HG03378 (cell line): Measurements from ENCODE around the gene CYB5R3.
"Not testable (repeated sequence)": the region's sequence is repeated elsewhere in the genome, so short reads cannot be mapped to it uniquely, and the experiment has no call there.

ENCODE experiments used
- ATAC-seq: cut with Tn5 transposase; IDR thresholded peaks from one replicate; pipeline ENCODE4 v1.9.1; 2021; ENCODE audit warnings: mild to moderate bottlenecking, moderate library complexity; ENCODE audit not compliant: unreplicated experiment

The CYB5R3 gene

DNA sequence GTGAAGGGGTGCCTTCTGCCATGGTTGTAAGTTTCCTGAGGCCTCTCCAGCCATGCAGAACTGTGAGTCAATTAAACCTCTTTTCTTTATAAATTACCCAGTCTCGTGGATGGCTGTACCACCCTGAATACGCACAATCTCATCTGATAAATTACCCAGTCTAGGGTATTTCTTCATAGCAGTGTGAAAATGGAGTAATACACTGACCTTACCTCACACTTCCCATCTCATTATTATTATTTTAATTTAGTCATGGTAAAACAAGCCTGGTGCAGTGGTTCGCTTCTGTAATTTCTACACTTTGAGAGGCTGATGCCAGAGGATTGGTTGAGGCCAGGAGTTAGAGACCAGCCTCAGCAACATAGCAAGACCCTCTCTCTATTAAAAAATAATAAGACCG is 30.5 kb upstream of the CYB5R3 start:
- ATAC-seq, result no peak

DNA sequence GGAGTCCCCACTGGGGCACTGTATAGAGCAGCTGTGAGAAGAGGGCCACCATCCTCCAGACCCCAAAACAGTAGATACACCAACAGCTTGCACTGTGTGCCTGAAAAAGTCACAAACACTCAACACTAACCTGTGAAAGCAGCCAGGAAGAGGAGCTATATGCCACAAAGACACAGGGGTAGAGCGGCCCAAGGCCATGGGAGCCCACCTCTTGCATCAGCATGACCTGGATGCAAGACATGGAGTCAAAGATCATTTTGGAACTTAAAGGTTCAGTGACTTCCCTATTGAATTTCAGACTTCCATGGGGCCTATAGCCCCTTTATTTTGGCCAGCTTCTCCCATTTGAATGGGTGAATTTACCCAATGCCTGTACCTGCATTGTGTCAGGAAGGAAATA is 29.7 kb upstream of the CYB5R3 start:
- no peak for ATAC-seq

- not testable (repeated sequence) for ATAC-seq
These were observed 28.7 kb upstream of the CYB5R3 start for GRCh38 chr22:42677936-42678335.

DNA sequence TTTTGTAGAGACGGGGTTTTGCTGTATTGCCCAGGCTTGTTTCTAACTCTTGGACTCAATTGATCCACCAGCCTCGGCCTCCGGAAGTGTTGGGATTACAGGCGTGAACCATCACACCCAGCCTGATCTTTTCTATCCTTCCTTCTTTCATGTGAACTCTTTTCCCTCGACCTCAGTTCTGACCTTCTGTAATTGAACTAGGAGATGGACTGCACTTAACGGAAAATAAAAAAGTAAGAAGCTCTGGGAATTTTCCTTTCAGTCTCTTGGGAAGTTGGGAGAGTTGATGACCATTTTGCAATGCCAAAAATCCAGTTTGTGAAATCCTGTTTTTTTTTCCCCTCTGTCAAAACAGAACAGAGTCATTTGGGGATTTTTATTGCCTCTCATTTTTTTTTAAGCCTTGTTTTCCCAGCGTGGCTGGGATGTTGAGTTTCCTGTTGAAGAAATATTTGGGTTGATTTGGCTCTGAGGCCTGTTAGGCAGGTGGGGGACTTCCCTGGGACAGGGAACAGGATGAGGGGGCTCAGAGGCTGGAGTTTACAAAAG is 26.9 kb upstream of the CYB5R3 start:
- ATAC-seq, result no peak

DNA sequence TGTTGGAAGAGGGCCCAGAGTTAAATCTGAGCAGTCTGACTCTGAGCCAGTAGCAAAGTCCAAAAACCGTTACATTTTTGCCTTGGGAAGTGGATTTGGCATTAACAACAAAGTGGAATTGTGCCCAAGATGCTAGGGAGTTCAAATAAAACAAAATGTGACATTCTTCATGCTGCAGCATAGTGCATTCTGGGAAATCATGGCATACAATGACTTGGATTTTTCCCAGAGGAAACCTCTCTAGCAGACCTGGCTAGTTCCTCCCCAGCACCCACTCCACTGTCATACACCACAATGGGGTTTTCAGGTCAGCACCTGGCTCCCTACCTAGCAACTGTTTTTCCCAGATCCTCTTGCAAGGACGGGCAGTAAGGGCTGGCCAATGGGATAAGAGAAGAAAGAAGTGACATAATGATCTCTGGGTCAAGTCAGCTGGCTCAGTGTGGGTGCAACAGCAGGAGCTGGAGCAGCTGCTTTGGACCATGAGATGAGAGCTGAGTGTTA is 24.8 kb upstream of the CYB5R3 start:
- ATAC-seq, result no peak

- not testable (repeated sequence) for ATAC-seq
These were observed 23.9 kb upstream of the CYB5R3 start for GRCh38 chr22:42673071-42673470.

- ATAC-seq, result no peak
These were observed 21.9 kb upstream of the CYB5R3 start for GRCh38 chr22:42670921-42671709.

DNA sequence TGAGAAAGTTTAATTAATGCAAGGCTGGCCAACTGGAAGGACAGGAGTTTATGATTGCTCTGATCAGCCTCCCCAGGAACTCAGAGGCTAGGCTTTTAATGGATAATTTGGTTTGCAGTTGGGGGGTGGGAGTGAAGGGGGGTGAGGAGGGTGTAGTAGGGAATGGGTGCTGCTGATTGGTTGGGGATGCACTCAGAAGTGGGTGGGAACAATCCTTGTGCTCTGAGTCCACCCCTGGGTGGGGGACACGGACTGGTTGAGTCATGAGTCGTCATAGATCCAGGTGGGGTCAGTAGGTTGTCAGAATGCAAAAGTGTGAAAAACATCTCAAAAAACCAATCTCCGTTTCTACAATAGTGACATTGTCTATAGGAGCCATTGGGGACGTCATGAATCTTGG is 20.9 kb upstream of the CYB5R3 start:
- no peak for ATAC-seq

DNA sequence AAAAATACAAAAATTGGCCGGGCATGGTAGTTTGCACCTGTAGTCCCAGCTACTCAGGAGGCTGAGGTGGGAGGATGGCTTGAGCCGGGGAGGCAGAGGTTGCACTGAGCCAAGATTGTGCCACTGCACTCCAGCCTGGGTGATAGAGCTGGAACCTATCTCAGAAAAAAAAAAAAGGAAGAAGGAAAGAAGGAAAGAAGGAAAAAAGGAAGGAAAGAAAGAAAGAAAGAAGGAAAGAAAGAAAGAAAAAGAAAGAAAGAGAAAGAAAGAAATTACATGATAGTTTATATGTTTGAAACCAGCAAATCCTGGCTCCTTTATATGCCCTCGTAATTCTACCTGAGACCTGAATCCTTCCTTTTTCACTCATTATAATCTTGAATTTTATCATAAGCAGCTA is 17.2 kb upstream of the CYB5R3 start:
- not testable (repeated sequence) for ATAC-seq

DNA sequence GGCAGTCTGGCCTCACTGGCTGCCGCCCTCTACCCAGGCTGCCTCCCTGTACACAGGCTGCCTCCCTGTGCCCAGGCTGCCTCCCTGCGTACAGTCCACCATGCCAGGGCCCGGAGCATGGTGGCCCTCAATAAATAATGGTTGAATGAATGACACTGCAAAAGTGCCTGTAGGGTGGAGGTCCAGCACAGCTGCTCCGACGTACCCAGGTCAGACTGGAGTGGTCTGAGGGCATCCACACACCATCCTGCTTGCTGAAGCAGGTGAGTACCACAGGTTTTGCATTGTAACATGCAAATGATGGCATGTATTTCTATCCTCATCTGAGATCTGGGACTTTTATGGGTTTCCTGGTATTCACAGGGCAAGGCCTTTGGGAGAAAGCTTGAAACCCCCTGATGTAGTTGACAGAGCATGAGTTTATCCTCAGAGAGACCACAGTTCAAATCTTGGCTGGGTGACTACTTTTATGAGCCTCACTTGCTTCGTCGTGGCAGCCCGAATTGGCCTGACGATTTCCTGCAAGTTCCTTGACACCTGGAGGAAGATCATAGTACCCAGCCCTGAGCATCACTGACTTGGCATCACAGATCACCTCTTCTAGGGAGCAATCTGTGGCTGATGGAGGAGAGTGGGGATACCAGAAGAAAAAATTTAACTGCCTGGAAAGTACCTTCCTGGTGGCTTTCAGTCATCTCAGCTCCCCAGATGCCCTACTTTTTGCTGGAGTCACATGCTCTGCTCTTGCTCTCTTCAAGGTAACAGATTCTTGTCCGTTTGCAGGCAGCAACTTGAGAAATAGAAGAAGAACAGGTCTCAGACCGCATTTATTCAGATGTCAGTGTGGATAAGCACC is 16.0 kb upstream of the CYB5R3 start:
- ATAC-seq, result no peak

DNA sequence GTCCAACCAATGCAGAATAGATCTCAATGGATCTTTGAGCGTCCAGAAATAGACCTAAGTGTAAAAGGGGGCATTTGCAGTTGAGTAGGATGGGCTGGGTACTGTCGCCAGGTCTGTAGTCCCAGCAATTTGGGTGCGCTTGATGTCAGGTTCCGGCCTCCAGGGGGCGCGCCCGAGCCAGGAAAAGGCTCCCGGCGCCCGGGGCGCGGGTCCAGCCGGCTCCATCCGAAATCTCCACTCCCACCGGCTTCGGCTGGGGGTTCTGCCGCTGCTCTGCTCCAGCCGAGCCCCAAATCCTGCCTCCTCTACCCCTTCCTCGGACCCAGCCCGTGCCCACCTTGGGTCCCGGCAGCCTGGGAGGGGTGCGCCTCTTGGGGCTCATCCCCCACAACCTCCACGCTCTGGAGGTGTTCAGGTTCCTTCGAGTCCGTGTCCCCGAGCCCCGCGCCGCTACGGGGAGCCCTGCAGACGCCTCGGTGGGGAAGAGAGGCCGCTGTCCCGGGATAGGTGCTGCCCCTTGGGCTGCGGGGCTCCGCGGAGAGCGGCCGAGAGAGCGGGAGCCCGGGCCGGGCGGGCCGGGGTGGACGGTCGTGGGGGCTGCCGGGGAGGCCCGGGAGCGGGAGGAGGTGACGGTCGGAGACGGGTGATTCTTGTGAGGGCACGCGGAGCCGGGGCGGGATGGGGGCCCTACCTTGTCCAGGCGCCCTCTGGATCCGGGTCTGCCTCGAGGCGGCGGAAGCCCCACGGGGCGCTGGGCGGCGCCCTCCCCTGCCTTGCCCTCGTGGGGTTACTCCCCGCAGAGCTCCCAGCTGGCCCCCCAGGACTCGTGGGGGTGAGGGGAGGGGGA is 13.0 kb upstream of the CYB5R3 start:
- ATAC-seq, result no peak

DNA sequence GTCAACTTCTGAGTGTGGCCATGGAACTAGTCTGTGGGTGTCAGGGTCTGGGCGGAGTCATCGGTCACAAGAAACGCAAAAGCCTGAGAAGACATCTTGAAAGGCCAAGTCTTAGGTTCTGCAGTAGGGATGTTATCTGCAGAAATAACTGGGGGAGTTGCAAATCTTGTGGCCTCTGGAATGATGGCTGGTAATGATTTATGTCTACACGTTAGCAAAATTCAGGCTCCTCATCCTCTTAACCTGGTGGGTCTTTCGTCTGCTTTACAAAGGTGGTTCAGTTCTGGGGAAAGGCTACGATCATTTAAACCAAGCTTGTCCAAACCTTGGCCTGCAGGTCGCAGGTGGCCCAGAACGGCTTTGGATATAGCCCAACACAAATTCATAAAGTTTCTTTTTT is 7.4 kb upstream of the CYB5R3 start:
- no peak for ATAC-seq

- no peak for ATAC-seq
These were observed 6.5 kb upstream of the CYB5R3 start for GRCh38 chr22:42655693-42656092.

- no peak for ATAC-seq
These were observed 5.4 kb upstream of the CYB5R3 start for GRCh38 chr22:42654436-42655073.

- no peak for ATAC-seq
These were observed 4.8 kb upstream of the CYB5R3 start for GRCh38 chr22:42653999-42654398.

DNA sequence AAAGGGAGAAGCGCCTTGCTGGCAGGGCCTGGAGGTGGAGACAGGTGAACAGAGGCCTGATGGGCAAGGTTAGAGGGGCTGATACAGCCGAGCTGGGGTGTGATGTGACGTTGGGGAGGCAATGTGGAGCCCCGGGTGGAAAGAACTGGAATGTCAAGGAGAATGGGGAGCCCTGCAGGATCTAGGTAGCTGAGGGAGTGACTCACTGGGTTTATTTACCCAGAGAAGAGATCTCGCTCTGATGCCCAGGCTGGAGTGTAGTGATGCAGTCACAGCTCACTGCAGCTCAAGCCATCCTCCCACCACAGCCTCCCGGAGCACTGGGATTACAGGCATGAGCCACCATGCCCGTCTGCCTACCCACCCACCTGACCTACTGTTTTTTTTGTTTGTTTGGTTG is 1.9 kb upstream of the CYB5R3 start:
- no peak for ATAC-seq

DNA sequence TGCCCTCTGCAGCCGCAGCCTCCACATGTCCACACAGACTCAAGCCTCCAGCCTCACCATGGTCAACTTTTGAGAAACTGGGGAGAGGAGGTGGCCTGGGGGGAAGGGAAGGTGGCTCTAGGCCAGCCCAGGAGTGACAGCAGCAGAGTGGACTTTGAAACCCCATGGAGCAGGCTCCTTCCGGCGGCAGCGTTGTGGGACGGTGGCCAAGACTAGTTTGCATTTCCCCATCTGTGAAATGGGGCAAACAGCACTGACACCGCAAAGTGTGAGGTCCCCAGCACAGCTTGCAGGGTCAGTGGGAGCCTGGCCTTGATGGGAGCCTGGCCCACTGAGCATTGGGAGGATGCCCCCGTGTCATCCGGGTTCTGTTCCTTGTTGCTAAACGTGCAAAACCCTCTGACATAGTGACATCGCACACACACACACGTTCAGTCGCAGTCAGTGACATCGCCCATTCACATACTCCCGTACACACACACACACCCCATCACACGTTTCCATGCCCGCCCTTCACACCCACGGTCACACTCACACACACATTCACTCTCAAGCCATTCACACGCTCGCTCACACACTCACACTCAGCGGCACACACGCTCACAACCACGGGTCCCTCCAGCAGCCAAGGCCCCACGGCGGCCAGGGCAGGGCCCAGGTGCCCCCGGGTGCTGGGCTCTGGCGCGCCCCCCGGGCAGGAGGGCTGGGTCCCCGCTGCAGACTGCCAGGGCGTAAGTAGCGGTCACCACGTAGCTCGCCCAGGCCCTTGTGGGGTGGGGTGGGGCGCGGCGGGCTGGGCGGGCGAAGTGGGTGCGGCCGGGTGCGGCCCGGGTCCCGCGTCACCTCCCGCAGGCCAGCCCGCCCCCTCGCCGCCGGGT is 585 bp downstream of the CYB5R3 start:
- no peak for ATAC-seq

DNA sequence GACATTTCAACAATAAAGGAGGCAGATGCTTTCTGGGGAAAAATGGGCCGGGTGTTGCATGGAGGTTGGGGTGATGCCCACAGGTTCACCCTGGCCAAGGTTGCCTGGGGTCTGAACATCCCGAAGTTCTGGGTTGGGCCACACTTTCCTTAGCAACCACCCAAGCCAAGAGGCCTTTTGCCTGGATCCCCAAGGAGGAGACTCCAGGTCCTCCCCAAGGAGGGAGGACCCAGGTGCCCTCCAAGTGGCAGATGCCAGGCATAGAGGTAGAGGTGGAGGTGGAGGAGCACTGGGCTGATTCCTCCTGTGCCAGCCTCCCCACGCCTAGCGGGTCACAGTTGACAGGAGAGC is 1.2 kb downstream of the CYB5R3 start:
- ATAC-seq, result no peak
